HG03196 (cell line): ENCODE measurements around the gene GRIP2.

Source experiments
- ATAC-seq: cut with Tn5 transposase; IDR thresholded peaks from one replicate; pipeline ENCODE4 v1.9.1; 2021; ENCODE audit not compliant: unreplicated experiment

GRIP2 gene

DNA sequence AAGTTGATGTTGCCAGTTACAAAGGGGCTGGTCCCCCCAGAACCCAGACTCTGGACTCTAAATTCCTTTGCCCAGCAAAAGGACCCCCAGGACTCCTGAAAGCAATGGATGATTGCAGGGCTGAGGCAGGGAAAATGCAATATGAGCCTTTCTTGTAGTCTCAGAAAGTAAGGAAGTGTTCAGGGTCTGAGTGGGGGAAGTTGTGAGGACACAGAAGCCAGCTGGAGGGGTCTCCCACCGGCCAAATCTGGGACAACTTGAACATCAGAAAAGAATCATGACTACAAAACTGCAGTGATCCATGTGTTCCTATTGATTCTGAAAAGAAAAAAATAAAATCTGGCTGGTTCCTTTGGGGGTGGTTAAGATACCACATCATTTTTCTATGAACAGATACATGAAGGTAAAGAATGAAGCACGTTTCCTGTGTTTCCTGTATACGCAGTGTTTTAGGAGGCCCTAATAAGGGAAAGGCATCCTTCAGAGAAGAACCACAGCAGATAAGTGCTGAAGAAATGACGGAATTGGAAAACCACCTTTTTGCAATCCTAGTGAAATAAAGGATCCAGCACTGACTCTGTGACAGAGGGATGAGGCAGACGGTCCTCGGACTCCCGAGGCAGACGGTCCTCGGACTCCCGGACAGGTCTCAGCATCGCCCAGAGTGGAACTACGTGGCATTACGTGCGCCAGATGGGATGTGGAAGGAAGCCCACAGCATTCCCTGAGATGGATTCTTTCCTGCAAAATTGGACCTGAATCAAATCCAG is 22.2 kb upstream of the GRIP2 start:
- no peak for ATAC-seq

GRCh38 chr3:14561051-14561960 is 21.2 kb upstream of the GRIP2 start:
- no peak for ATAC-seq

GRCh38 chr3:14560110-14560509 is 20.0 kb upstream of the GRIP2 start:
- no peak for ATAC-seq

DNA sequence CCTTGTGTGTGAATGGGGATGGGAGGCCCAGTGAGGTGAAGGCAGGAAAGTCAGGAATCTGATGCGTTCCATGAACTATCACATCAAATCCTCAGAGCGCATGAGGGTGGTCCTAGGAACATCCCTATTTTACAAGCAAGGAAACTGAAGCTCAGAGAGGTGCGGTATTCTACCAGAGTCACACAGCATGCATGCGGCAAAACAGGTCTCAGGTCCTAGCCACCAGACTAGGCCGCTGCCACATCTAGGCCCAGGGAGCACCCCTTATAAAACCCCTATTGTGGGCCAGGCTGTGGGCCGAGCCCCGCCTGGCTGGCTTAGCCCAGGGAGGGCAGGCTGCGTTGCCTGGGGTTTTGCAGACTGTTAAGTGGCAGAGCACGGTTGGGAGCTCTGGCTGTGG is 17.9 kb upstream of the GRIP2 start:
- no peak for ATAC-seq

- ATAC-seq = no peak
Measured at GRCh38 chr3:14555835-14556234, 15.7 kb upstream of the GRIP2 start.

- ATAC-seq = no peak
Measured at GRCh38 chr3:14554715-14555114, 14.6 kb upstream of the GRIP2 start.

- no peak for ATAC-seq
Measured at GRCh38 chr3:14553871-14554270, 13.7 kb upstream of the GRIP2 start.

GRCh38 chr3:14552717-14553116 is 12.6 kb upstream of the GRIP2 start:
- no peak for ATAC-seq

DNA sequence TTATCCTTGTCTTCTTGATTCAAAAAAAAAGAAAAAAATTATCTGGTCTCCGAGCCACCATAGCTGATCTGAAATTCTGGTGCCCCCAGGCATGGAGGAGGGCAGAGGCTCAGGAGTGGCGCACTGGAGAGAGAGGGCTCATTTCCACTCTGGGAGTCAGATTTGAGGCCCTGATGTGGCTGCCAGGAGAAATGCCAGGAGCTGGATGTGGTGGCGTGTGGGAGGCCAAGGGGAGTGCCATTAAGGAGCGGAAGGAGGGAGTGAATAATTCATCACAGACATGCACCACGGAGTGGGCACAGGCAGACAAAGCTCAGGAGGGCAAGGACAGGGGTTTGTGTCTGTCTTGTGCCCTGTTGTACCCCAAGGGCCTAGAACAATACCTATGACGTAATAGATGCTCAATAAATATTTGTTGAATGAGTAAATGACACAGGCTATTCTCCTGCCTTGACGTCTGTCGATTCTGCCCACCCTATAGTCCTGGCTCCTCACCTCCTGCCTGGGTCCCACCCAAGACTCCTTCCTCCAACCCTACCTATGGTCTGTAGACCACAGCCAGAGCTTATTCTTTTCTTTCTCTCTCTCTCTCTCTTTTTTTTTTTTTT is 12.0 kb upstream of the GRIP2 start:
- no peak for ATAC-seq

DNA sequence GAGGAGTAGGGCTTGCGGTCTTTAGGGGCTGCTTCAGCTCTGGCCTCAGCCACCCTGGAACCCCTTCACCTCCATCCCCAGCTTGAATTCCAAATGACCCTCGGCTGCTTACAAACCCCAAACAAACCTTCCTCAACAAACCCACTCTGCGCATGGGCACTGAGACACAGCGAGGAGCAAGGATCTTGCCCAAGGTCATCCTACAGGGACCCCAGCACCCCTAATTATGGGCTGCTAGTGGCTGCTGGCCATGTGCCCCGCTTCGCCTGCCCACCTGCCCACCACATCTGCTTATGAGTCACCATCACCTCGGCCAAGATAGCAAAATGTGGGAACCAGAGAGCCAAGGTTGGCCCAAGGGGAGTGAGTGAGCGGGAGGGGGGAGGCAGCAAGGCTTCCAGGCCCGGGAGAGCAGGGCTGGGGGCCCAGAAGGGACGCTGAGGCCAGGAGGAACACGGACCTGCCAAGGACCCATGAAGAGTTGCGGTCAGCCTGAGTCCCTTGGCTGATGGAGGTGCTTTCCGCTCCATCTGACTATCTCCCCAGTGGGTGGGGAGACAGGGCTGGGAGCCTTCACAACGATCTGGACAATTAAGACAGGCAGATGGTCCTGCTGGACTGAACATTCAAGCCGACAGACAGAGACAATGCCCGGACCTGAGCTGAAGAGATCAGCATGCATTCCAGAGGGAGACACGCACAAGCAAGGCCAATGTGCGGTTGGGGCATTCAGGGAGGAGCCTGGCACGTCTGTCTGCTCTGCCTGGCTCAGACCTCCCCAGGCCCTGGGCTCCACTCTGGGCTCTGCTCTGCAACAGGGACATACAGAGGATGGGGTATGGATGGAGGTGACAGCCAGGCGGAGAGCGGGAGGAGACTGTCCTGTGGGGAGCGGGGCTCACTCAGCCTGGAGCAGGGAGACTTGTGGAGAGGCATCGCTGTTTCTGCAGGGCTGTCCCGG is 10.8 kb upstream of the GRIP2 start:
- no peak for ATAC-seq

- no peak for ATAC-seq
Measured at GRCh38 chr3:14550181-14550580, 10.0 kb upstream of the GRIP2 start.

- ATAC-seq = no peak
Measured at GRCh38 chr3:14549256-14549919, 9.2 kb upstream of the GRIP2 start.

DNA sequence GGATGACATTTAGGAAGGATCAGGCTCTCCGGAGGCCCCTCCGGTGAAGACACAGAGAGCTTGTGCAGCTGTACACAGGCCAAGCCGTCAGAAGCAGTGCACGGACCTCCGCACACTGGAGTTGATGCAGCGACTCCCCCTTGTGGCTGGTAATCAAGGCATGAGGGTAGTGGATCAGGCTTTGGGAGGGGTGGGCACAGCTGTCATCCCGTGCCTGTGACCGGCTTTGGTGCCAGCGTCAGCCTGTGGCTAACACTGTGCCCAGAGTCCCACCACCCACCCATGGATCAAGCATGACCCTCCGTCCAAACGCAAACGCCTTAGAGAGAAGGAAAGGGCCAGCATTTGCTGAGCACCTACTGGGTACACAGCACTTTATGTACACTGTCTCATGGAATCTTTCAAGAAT is 8.2 kb upstream of the GRIP2 start:
- ATAC-seq = no peak

DNA sequence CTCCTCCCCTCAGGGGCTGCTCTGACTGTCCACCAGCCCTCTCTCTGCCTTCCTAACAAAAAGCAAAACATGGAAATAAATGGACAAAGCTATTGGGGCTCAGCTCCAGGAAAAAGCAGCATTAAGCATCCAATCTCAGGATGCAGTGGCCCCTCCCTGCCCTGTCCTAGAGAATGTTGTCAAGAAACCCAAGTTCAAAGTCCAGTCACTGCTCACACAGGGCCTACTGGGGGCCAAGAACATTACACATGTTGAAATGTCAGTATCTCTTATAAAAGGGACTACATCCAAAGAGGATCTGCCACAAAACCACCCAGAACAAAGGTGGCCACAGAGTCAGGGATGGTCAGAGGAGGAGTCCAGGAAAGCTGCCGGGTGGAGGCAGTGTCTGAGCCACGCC is 7.6 kb upstream of the GRIP2 start:
- ATAC-seq = no peak

GRCh38 chr3:14546041-14546440 is 5.9 kb upstream of the GRIP2 start:
- ATAC-seq = no peak

DNA sequence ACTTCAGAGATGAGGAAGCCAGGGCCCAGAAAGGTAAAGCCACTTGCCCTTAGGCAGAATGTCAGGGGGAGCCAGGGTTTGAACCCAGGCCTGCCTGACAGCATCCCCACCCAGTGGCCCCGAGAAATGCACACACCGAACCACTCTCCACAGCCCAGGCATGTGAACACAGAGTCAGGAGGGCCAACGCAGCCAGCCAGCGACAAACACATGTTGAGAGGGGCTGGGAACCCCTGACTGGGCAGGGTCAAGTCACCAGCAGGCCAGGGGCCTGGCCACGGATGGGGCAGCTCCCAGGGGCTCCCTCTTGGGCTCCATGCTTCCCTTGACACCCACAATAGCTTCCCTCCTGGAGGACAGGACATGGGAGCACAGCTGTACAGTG is 5.1 kb upstream of the GRIP2 start:
- no peak for ATAC-seq

- ATAC-seq = no peak
Measured at GRCh38 chr3:14544282-14545250, 4.4 kb upstream of the GRIP2 start.

- no peak for ATAC-seq
Measured at GRCh38 chr3:14543446-14543845, 3.3 kb upstream of the GRIP2 start.

GRCh38 chr3:14542656-14543055 is 2.5 kb upstream of the GRIP2 start:
- ATAC-seq = no peak
